ENCODE data around the gene SLX1B.
"Not testable (repeated sequence)": the region's sequence is repeated elsewhere in the genome, so short reads cannot be mapped to it uniquely, and the experiment has no call there.

GRCh38 chr16:29459706-29460646 is 5.6 kb downstream of the SLX1B start, which contains the start of gene SULT1A4:
- TF ChIP-seq POLR2AphosphoS5, CTCF, POLR2A, EP300 (IDR thresholded peaks at IDR 0.05): not testable (repeated sequence)
